Measurements from ENCODE around the gene STON2. TPM values are rescaled to one million over a fixed set of nuclear protein-coding genes. Genes with fewer than 3 reads are reported as not detected.

The STON2 gene
- total and polyA plus RNA-seq, 2 experiments from 2014 or later = 5.0 to 22.7 TPM

DNA sequence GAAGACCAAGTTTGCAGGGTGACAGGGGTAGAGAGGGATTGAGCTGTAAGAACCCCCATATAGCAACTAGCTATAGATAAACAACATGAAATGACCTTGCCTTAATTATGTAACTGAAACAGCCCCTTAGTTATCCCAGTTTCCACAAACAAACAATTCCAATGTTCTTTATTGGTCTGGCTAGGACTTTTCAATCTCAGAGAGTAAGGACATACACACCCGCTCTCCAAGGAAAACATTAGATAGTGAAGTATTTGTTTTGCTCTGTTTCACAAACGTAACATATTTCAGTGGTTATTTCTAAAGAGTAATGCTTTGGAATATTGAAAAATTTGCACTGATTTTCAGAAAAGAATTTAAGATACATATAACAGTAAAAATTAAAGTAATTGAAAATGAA, 127.8 kb downstream of the STON2 start:
- WGBS (ENCODE audit: low lambda C conversion rate, missing lambda C conversion rate) = 54% methylated on average over 2 of the region's 2 CpGs
- DNase-seq (ENCODE audit: low spot score) = no peak
- Histone ChIP-seq H3K27ac (no peak overlapping the region), H3K4me3 (no peak overlapping the region), H3K4me2 (no peak overlapping the region), H3K36me3 (replicated peaks; ENCODE audit: insufficient read depth, low read depth) (no peaks in the 10 kb centered on the region), H2AFZ (no peak overlapping the region), H3K27me3 (no peaks in the 10 kb centered on the region), H3K79me2 (no peaks in the 10 kb centered on the region), H4K20me1 (ENCODE audit: insufficient read depth, poor library complexity, severe bottlenecking) (no peaks in the 10 kb centered on the region), H3K4me1 (ENCODE audit: insufficient read depth) (peaks cover 5% of the 10 kb centered on the region), H3K9me3 (ENCODE audit: low read depth) (no peaks in the 10 kb centered on the region), H3K9me2 (replicated peaks; ENCODE audit: insufficient read depth) (no peaks in the 10 kb centered on the region)
- TF ChIP-seq EZH2 (IDR thresholded peaks at IDR 0.05; ENCODE audit: borderline replicate concordance) (no peak), EZH2phosphoT487 (IDR thresholded peaks at IDR 0.05; ENCODE audit: low read depth, severe bottlenecking, unreplicated experiment) (no peak)
- TF ChIP-seq, protein P1, sequence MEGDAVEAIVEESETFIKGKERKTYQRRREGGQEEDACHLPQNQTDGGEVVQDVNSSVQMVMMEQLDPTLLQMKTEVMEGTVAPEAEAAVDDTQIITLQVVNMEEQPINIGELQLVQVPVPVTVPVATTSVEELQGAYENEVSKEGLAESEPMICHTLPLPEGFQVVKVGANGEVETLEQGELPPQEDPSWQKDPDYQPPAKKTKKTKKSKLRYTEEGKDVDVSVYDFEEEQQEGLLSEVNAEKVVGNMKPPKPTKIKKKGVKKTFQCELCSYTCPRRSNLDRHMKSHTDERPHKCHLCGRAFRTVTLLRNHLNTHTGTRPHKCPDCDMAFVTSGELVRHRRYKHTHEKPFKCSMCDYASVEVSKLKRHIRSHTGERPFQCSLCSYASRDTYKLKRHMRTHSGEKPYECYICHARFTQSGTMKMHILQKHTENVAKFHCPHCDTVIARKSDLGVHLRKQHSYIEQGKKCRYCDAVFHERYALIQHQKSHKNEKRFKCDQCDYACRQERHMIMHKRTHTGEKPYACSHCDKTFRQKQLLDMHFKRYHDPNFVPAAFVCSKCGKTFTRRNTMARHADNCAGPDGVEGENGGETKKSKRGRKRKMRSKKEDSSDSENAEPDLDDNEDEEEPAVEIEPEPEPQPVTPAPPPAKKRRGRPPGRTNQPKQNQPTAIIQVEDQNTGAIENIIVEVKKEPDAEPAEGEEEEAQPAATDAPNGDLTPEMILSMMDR (IDR thresholded peaks at IDR 0.05; ENCODE audit: poor library complexity) = no peak

DNA sequence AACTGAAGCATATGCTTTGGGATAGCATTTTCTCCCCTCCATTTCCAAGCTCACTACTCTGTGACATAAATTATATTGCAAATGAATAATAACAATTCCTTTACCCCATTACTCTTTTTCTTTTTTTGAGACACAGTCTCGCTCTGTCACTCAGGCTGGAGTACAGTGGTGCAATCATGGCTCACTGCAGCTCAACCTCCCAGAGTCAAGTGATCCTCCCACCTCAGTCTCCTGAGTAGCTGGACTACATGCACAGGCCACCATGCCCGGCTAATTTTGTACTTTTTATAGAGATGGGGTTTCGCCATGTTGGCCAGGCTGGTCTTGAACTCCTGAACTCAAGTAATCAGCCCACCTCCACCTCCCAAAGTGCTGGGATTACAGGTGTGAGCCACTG, 130.1 kb downstream of the STON2 start:
- Histone ChIP-seq H3K4me3 (no peak overlapping the region), H3K9me3 (ENCODE audit: low read depth) (no peaks in the 10 kb centered on the region), H3K79me2 (no peaks in the 10 kb centered on the region), H3K4me1 (ENCODE audit: insufficient read depth) (no peaks in the 10 kb centered on the region), H2AFZ (no peak overlapping the region), H3K4me2 (no peak overlapping the region), H3K27ac (no peak overlapping the region), H3K27me3 (no peaks in the 10 kb centered on the region), H4K20me1 (ENCODE audit: insufficient read depth, poor library complexity, severe bottlenecking) (no peaks in the 10 kb centered on the region), H3K36me3 (replicated peaks; ENCODE audit: insufficient read depth, low read depth) (no peaks in the 10 kb centered on the region), H3K9me2 (replicated peaks; ENCODE audit: insufficient read depth) (no peaks in the 10 kb centered on the region)
- WGBS (ENCODE audit: low lambda C conversion rate, missing lambda C conversion rate) = 87% methylated on average over 3 of the region's 3 CpGs
- no peak for DNase-seq (ENCODE audit: low spot score)
- TF ChIP-seq EZH2phosphoT487 (IDR thresholded peaks at IDR 0.05; ENCODE audit: low read depth, severe bottlenecking, unreplicated experiment) (no peak), EZH2 (IDR thresholded peaks at IDR 0.05; ENCODE audit: borderline replicate concordance) (no peak)
- TF ChIP-seq, protein P1 (IDR thresholded peaks at IDR 0.05; ENCODE audit: poor library complexity) = no peak

DNA sequence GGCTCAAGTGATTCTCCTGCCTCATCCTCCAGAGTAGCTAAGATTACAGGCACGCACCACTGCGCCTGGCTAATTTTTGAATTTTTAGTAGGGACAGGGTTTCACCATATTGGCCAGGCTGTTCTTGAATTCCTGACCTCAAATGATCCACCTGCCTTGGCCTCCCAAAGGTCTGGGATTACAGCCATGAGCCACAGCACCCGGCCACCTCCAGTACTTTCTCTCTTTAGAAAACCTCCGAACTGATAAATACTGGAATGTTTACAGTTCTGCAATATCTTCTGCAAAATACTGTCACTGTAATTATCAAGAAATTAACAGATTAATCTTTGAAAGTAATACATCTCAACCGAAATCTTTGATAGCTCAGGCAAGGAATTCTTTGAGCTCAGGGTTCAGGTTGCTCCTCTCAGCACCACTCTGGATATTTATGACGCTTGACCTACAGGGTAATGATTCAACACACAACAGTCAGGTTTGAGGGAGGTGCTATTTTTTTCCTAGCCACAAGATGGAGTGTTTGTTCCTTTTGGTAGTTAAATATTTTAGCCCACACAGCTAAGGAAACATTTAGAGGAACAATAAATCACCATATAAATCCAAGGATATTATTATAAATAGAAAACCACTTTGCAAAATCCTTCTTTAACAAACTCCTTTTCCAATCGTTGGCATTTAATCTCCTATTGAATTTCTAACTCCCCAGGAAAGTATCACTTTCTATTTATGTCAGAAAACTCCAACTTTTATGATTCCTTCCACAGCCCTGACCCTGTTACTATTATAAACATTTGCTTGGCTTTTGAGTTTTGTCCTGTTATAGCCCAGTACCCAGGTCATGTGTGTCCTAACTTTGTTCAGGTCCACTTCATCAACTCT, 130.8 kb downstream of the STON2 start:
- Histone ChIP-seq H3K79me2 (no peaks in the 10 kb centered on the region), H3K4me1 (ENCODE audit: insufficient read depth) (no peaks in the 10 kb centered on the region), H3K9me3 (ENCODE audit: low read depth) (no peaks in the 10 kb centered on the region), H2AFZ (no peak overlapping the region), H4K20me1 (ENCODE audit: insufficient read depth, poor library complexity, severe bottlenecking) (no peaks in the 10 kb centered on the region), H3K4me3 (no peak overlapping the region), H3K27ac (no peak overlapping the region), H3K9me2 (replicated peaks; ENCODE audit: insufficient read depth) (no peaks in the 10 kb centered on the region), H3K4me2 (no peak overlapping the region), H3K36me3 (replicated peaks; ENCODE audit: insufficient read depth, low read depth) (no peaks in the 10 kb centered on the region), H3K27me3 (no peaks in the 10 kb centered on the region)
- DNase-seq (ENCODE audit: low spot score) = peak; percentile 76
- TF ChIP-seq, protein P1 (IDR thresholded peaks at IDR 0.05; ENCODE audit: poor library complexity) = peak; percentile 83
- TF ChIP-seq EZH2 (IDR thresholded peaks at IDR 0.05; ENCODE audit: borderline replicate concordance) = no peak
- 43% methylated on average over 7 of the region's 7 CpGs for WGBS (ENCODE audit: low lambda C conversion rate, missing lambda C conversion rate)

All from hepatocyte (in vitro differentiated cells).